DOHH2 (cell line): ENCODE results near the gene WDR33.

Experiments
- H3F3A ChIP-seq: fragments of 200-600 bp; sonication (generic), shearing (Covaris generic); 2 replicates; pipeline ENCODE4 v1.6.0; 2016; ENCODE audit warnings: antibody characterized with exemption, mild to moderate bottlenecking; ENCODE audit not compliant: control insufficient read depth, insufficient read depth
- H3K27ac ChIP-seq: fragments of 200-600 bp; sonication (generic); 2 replicates; pipeline ENCODE4 v1.5.1; 2014; ENCODE audit warnings: low read depth, mild to moderate bottlenecking, low read length, moderate library complexity
- H3K27me3 ChIP-seq: fragments of 200-600 bp; sonication (generic); 2 replicates; pipeline ENCODE4 v1.6.1; 2014; ENCODE audit warnings: mild to moderate bottlenecking, low read length, mixed read lengths; ENCODE audit not compliant: control insufficient read depth
- H3K36me3 ChIP-seq: fragments of 200-600 bp; sonication (generic); 2 replicates; pipeline ENCODE4 v1.6.1; 2014; ENCODE audit warnings: mild to moderate bottlenecking, low read length, moderate library complexity, mixed read lengths; ENCODE audit not compliant: control insufficient read depth
- H3K4me1 ChIP-seq: fragments of 200-600 bp; sonication (generic); 2 replicates; pipeline ENCODE4 v1.6.1; 2014; ENCODE audit warnings: mild to moderate bottlenecking, low read length, mixed read lengths; ENCODE audit not compliant: control insufficient read depth
- H3K4me2 ChIP-seq: fragments of 200-600 bp; sonication (generic); 2 replicates; pipeline ENCODE4 v1.6.0; 2014; ENCODE audit warnings: mild to moderate bottlenecking, low read length, moderate library complexity
- H3K4me3 ChIP-seq: fragments of 200-600 bp; sonication (generic); 2 replicates; pipeline ENCODE4 v1.5.1; 2014; ENCODE audit warnings: mild to moderate bottlenecking, low read length, mixed read lengths
- H3K79me2 ChIP-seq: fragments of 200-600 bp; sonication (generic); 2 replicates; pipeline ENCODE4 v1.6.1; 2014; ENCODE audit warnings: mild to moderate bottlenecking, low read length, mixed read lengths; ENCODE audit not compliant: control insufficient read depth
- H3K9me2 ChIP-seq: fragments of 200-600 bp; sonication (generic); replicated peaks from 2 replicates; pipeline ENCODE4 v1.6.1; 2014; ENCODE audit warnings: mild to moderate bottlenecking, low read length, mixed read lengths; ENCODE audit not compliant: control insufficient read depth
- H3K9me3 ChIP-seq: fragments of 200-600 bp; sonication (generic); 2 replicates; pipeline ENCODE4 v1.6.1; 2014; ENCODE audit warnings: antibody characterized with exemption, low read length, mixed read lengths; ENCODE audit not compliant: control insufficient read depth, insufficient read depth
- H4K20me1 ChIP-seq: fragments of 200-600 bp; sonication (generic); 2 replicates; pipeline ENCODE4 v1.6.0; 2014; ENCODE audit warnings: low read depth, mild to moderate bottlenecking, antibody characterized with exemption, low read length, moderate library complexity; ENCODE audit not compliant: control insufficient read depth, insufficient read depth
- CTCF ChIP-seq: fragments of 200-600 bp; sonication (generic); IDR thresholded peaks from one replicate; pipeline ENCODE4 v1.5.1; 2014; ENCODE audit warnings: antibody characterized with exemption, mild to moderate bottlenecking, low read depth, low read length; ENCODE audit not compliant: poor library complexity, severe bottlenecking
- EZH2phosphoT487 ChIP-seq: fragments of 200-600 bp; sonication (generic); IDR thresholded peaks from 2 replicates; pipeline ENCODE4 v1.6.1; 2017; ENCODE audit warnings: borderline replicate concordance, mild to moderate bottlenecking, antibody characterized with exemption, low read length, moderate library complexity, mixed read lengths

Gene WDR33

GRCh38 chr2:127713562-127713961, 97.4 kb downstream of the WDR33 start:
- Histone ChIP-seq H3K79me2 (no peaks in the 10 kb centered on the region), H3F3A (peaks cover 4% of the 10 kb centered on the region; the same call in 1 of the 2 replicates)

DNA sequence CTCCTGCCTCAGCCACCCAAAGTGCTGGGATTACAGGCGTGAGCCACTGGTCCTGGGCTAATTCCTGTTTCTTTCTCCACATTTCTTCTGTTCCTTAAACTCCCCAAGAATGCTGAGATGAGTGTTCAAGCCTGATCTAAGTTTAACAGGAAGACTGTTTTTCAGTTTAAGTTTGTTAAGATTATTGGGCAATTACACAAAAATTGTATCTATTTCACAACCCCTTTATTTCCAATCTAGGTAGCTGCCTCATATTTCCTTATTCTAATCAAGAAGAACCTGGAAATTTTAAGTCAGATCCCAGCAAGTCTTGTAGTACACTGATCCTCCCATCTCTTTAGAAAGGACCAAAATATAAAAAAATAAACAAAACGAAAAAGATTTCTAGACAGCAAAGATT, 98.0 kb downstream of the WDR33 start:
- H3F3A ChIP-seq, result 0 out of 2 replicates have a peak, but pooled peaks cover 3% of the 10 kb centered on the region
- no peaks in the 10 kb centered on the region for H3K79me2 ChIP-seq
- no peaks in the 10 kb centered on the region for H3K9me2 ChIP-seq
- H3K4me3 ChIP-seq, result no peak overlapping the region
- H3K4me2 ChIP-seq, result no peak overlapping the region
- H4K20me1 ChIP-seq, result no peaks in the 10 kb centered on the region
- H3K27ac ChIP-seq, result no peak overlapping the region
- H3K9me3 ChIP-seq, result no peaks in the 10 kb centered on the region
- no peaks in the 10 kb centered on the region for H3K4me1 ChIP-seq
- H3K36me3 ChIP-seq, result peaks cover 76% of the 10 kb centered on the region
- TF ChIP-seq CTCF (no peak), EZH2phosphoT487 (no peak)
- H3K27me3 ChIP-seq, result no peaks in the 10 kb centered on the region

More at GRCh38 chr2:127713562-127713961, 97.4 kb downstream of the WDR33 start:
- Histone ChIP-seq H3K9me2 (no peaks in the 10 kb centered on the region), H4K20me1 (no peaks in the 10 kb centered on the region), H3K4me1 (no peaks in the 10 kb centered on the region), H3K4me3 (no peak overlapping the region), H3K9me3 (no peaks in the 10 kb centered on the region), H3K27ac (no peak overlapping the region), H3K36me3 (peaks cover 76% of the 10 kb centered on the region), H3K4me2 (no peak overlapping the region), H3K27me3 (no peaks in the 10 kb centered on the region)
- TF ChIP-seq CTCF (no peak), EZH2phosphoT487 (no peak)

GRCh38 chr2:127709336-127709735, 101.6 kb downstream of the WDR33 start:
- no peak for TF ChIP-seq EZH2phosphoT487
- TF ChIP-seq CTCF, result no peak
- no peaks in the 10 kb centered on the region for H3K9me2 ChIP-seq
- no peak overlapping the region for H3K4me3 ChIP-seq
- H3K27me3 ChIP-seq, result no peaks in the 10 kb centered on the region
- no peaks in the 10 kb centered on the region for H3K9me3 ChIP-seq
- no peaks in the 10 kb centered on the region for H4K20me1 ChIP-seq
- H3F3A ChIP-seq, result peaks cover 18% of the 10 kb centered on the region
- H3K79me2 ChIP-seq, result peaks cover 10% of the 10 kb centered on the region
- H3K4me1 ChIP-seq, result peaks cover 4% of the 10 kb centered on the region
- peaks cover 83% of the 10 kb centered on the region for H3K36me3 ChIP-seq
- H3K27ac ChIP-seq, result no peak overlapping the region
- no peak overlapping the region for H3K4me2 ChIP-seq
